CD4-positive, alpha-beta T cell (primary cell): ENCODE data around the gene CMIP. TPM values are rescaled to one million over a fixed set of nuclear protein-coding genes. Genes with fewer than 3 reads are reported as not detected.

ENCODE experiments used
- ATAC-seq: fragments of 200-7000 bp; cut with Tn5 transposase; one replicate; pipeline ENCODE4 v1.10.0; 2022; ENCODE audit warnings: mild to moderate bottlenecking; ENCODE audit not compliant: poor library complexity
- CTCF ChIA-PET: fragments of 350-600 bp; sonication (Branson Sonifier 250); formaldehyde crosslinking; loops from one replicate; lab custom pipeline; 2021; ENCODE audit warnings: antibody characterized with exemption, inconsistent platforms; lab: Charles Lee
- POLR2A ChIA-PET: fragments of 350-600 bp; sonication (Branson Sonifier 250); formaldehyde crosslinking; loops from one replicate; lab custom pipeline; 2021; ENCODE audit warnings: antibody characterized with exemption, inconsistent platforms; lab: Charles Lee
- DNase-seq, 14 experiments: peaks; one replicate each; pipeline ENCODE4 v3.0.0-alpha.2; 2013 to 2020; ENCODE audit warnings: mixed read lengths in 2 of 14
- H3K27ac ChIP-seq, 2 donors: one replicate each; pipeline versions ENCODE4 v1.5.1 to v1.7.0; 2013; ENCODE audit warnings: low read length in 2 of 2, low read depth in 1 of 2, mild to moderate bottlenecking in 1 of 2
- H3K27me3 ChIP-seq, 2 experiments: 1 replicate in 1 of 2; 2 replicates in 1 of 2; pipeline versions ENCODE4 v1.6.1 to v1.7.0; 2013; ENCODE audit warnings: low read length in 2 of 2, control low read depth in 1 of 2, mild to moderate bottlenecking in 1 of 2, moderate library complexity in 1 of 2; ENCODE audit not compliant: insufficient read depth in 2 of 2, control insufficient read depth in 1 of 2
- H3K36me3 ChIP-seq: one replicate; pipeline ENCODE4 v1.6.1; 2013; ENCODE audit warnings: low read length, control low read depth; ENCODE audit not compliant: insufficient read depth
- H3K4me1 ChIP-seq: one replicate; pipeline ENCODE4 v1.6.1; 2013; ENCODE audit warnings: low read length, control low read depth; ENCODE audit not compliant: insufficient read depth
- H3K4me3 ChIP-seq: one replicate; pipeline ENCODE4 v1.5.1; 2013; ENCODE audit warnings: mild to moderate bottlenecking, low read length, moderate library complexity
- H3K9me3 ChIP-seq, 2 experiments: 1 replicate in 1 of 2; 2 replicates in 1 of 2; pipeline versions ENCODE4 v1.6.1 to v1.7.0; 2013; ENCODE audit warnings: low read length in 2 of 2, mild to moderate bottlenecking in 2 of 2, control low read depth in 1 of 2, moderate library complexity in 1 of 2; ENCODE audit not compliant: control insufficient read depth in 1 of 2, insufficient read depth in 1 of 2
- H3K27ac Mint-ChIP-seq: one replicate; pipeline ENCODE4 v1.8.0; 2020; ENCODE audit warnings: mixed read lengths
- H3K27me3 Mint-ChIP-seq: one replicate; pipeline ENCODE4 v1.8.0; 2021; ENCODE audit warnings: mixed read lengths
- H3K36me3 Mint-ChIP-seq: one replicate; pipeline ENCODE4 v1.8.0; 2021; ENCODE audit warnings: low read depth, mixed read lengths
- H3K4me1 Mint-ChIP-seq: one replicate; pipeline ENCODE4 v1.8.0; 2021; ENCODE audit warnings: low read depth, mixed read lengths
- H3K4me3 Mint-ChIP-seq: one replicate; pipeline ENCODE4 v1.8.0; 2020; ENCODE audit warnings: mild to moderate bottlenecking, mixed read lengths
- H3K9me3 Mint-ChIP-seq: one replicate; pipeline ENCODE4 v1.8.0; 2020; ENCODE audit warnings: mixed read lengths
- intact Hi-C, 2 experiments: fragments of 100-400 bp; cut with DNase I in 1 of 2; cut with micrococcal nuclease in 1 of 2; formaldehyde crosslinking; loops; one replicate each; pipeline versions ENCODE4 v1.15.1 to v1.9.0; 2023 to 2025; cut with DNase I, micrococcal nuclease
- total RNA-seq, 174 experiments: library from RNA in 2 of 174; stranded (reverse) in 2 of 174; gene quantifications; one replicate each; pipeline ENCODE4 v1.2.3 and lab custom pipeline; 2021 to 2026
- TF ChIP-seq, protein P1 (sequence below): fragments of 200-600 bp; IDR thresholded peaks from one replicate; pipeline ENCODE4 v1.8.0; 2022; ENCODE audit warnings: antibody characterized with exemption, mild to moderate bottlenecking

Gene CMIP
- total RNA-seq, 2 experiments from 2014 or later: 33.5 to 35.3 TPM

DNA sequence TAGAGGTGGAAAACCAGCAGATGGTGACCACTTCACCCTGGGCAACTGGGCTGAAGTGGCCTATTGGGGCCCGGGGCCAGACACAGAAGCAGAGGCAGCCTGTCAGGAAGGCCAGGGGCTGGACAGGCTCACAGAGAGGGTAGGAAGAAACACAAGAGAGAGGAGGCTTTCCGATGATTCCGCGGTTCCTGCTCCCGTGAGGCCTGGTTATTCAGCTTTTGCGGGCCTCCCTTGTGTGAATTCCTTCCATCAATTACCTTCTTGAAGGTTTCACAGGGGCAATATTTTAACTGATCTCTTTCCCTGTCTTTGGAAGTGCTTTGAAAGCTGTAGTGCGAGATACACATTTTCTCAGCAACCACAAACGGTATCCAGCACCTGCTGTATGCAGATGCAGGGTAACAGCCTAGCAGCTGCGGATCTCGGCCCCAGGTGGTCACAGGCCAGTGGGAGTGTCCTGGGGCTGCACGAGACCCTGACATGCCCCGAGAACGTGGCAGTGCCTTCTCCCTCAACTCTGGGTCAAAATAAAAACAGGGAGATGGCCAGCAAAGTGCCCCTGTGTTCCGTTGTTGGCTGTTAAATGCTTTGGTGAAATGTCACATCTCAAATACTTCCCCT, 11.6 kb upstream of the CMIP start:
- no peak overlapping the region for H3K4me3 ChIP-seq
- no peaks in the 10 kb centered on the region for H3K9me3 ChIP-seq
- intact Hi-C loops: no loop called here
- ATAC-seq (no peak), DNase-seq (no peak)
- ChIA-PET POLR2A (no interaction called here), CTCF (no interaction called here)
- H3K27ac ChIP-seq: no peak overlapping the region
- H3K27me3 Mint-ChIP-seq: no peaks in the 10 kb centered on the region
- H3K27ac Mint-ChIP-seq: no peak overlapping the region
- no peaks in the 10 kb centered on the region for H3K36me3 Mint-ChIP-seq
- no peak overlapping the region for H3K4me3 Mint-ChIP-seq
- H3K9me3 Mint-ChIP-seq: no peaks in the 10 kb centered on the region
- H3K4me1 Mint-ChIP-seq: peaks cover 4% of the 10 kb centered on the region
- TF ChIP-seq, protein P1, sequence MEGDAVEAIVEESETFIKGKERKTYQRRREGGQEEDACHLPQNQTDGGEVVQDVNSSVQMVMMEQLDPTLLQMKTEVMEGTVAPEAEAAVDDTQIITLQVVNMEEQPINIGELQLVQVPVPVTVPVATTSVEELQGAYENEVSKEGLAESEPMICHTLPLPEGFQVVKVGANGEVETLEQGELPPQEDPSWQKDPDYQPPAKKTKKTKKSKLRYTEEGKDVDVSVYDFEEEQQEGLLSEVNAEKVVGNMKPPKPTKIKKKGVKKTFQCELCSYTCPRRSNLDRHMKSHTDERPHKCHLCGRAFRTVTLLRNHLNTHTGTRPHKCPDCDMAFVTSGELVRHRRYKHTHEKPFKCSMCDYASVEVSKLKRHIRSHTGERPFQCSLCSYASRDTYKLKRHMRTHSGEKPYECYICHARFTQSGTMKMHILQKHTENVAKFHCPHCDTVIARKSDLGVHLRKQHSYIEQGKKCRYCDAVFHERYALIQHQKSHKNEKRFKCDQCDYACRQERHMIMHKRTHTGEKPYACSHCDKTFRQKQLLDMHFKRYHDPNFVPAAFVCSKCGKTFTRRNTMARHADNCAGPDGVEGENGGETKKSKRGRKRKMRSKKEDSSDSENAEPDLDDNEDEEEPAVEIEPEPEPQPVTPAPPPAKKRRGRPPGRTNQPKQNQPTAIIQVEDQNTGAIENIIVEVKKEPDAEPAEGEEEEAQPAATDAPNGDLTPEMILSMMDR: no peak
- H3K27me3 ChIP-seq: no peaks in the 10 kb centered on the region
- H3K36me3 ChIP-seq: no peaks in the 10 kb centered on the region
- peaks cover 5% of the 10 kb centered on the region for H3K4me1 ChIP-seq

DNA sequence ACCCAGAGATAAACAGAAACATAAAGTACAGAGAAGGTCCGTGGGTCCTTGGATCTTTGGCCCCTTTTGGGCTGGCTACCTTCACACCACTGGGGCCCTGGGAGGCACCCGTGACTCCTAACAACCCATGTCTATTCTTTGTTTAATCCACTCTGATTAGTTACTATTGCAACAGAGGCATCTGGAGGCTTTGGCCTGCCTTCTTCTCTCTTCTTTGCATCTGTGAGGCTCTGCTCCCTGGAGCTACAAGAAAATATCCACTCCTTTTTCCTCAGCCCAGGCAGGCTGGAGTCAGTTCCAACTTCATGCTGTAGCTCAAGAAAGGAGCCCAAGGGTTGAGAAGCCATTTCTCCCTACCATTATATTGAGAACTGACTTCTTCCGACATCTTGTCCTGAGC, 9.5 kb upstream of the CMIP start:
- no peaks in the 10 kb centered on the region for H3K36me3 ChIP-seq
- TF ChIP-seq, protein P1: no peak
- H3K4me1 ChIP-seq: no peaks in the 10 kb centered on the region
- no peaks in the 10 kb centered on the region for H3K9me3 ChIP-seq
- H3K4me3 Mint-ChIP-seq: no peak overlapping the region
- H3K4me1 Mint-ChIP-seq: no peaks in the 10 kb centered on the region
- ATAC-seq (no peak), DNase-seq (no peak)
- H3K27ac ChIP-seq: no peak overlapping the region
- no peaks in the 10 kb centered on the region for H3K27me3 Mint-ChIP-seq
- ChIA-PET CTCF (no interaction called here), POLR2A (no interaction called here)
- H3K27me3 ChIP-seq: no peaks in the 10 kb centered on the region
- no peak overlapping the region for H3K4me3 ChIP-seq
- no peaks in the 10 kb centered on the region for H3K9me3 Mint-ChIP-seq
- intact Hi-C loops: no loop called here
- H3K27ac Mint-ChIP-seq: no peak overlapping the region
- H3K36me3 Mint-ChIP-seq: no peaks in the 10 kb centered on the region

DNA sequence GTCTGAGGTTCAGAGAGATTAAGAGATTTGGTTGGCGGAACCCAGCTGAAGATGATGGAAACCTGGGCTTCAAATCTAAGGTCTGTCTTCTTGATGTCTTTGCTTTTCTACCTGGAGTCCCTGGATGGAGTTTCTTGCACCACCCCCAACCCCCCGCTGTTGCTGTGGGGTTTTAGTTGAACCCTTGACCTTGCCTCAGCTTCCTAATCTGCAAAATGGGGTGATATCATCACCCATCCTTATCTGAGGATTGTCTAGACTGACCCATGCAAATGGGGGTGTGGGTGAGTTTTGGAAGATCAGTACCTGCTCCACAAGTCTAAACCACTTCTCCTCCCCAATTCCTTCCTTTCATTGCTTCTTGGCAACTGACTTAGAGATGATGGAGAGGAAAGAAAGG, 9.0 kb upstream of the CMIP start:
- H3K9me3 ChIP-seq: no peaks in the 10 kb centered on the region
- intact Hi-C loops: no loop called here
- ChIA-PET CTCF (no interaction called here), POLR2A (no interaction called here)
- H3K36me3 ChIP-seq: no peaks in the 10 kb centered on the region
- ATAC-seq (no peak), DNase-seq (no peak)
- no peak overlapping the region for H3K4me3 ChIP-seq
- H3K27me3 Mint-ChIP-seq: no peaks in the 10 kb centered on the region
- no peak overlapping the region for H3K4me3 Mint-ChIP-seq
- TF ChIP-seq, protein P1: no peak
- no peak overlapping the region for H3K27ac Mint-ChIP-seq
- no peaks in the 10 kb centered on the region for H3K36me3 Mint-ChIP-seq
- H3K9me3 Mint-ChIP-seq: no peaks in the 10 kb centered on the region
- no peaks in the 10 kb centered on the region for H3K4me1 Mint-ChIP-seq
- H3K27ac ChIP-seq: no peak overlapping the region
- no peaks in the 10 kb centered on the region for H3K27me3 ChIP-seq
- no peaks in the 10 kb centered on the region for H3K4me1 ChIP-seq
